IMR-90 (cell line): ENCODE results near the gene TMED6. TPM values are rescaled to one million over a fixed set of nuclear protein-coding genes. Genes with fewer than 3 reads are reported as not detected.

Experiments
- ATAC-seq: fragments of 200-7000 bp; cut with Tn5 transposase; 2 replicates; pipeline ENCODE4 v1.9.1; 2020; ENCODE audit warnings: low read depth, mild to moderate bottlenecking, moderate library complexity
- BruUV-seq: library from RNA; stranded (reverse); fragments of 400-500 nt; replicated peaks from 2 replicates; lab custom pipeline; 2021; lab: Mats Ljungman, UMichigan
- CTCF ChIA-PET: fragments of 300-600 bp; formaldehyde crosslinking; extraction: SDS; loops from one replicate; lab custom pipeline; 2021; ENCODE audit warnings: antibody characterized with exemption; lab: Yijun Ruan, JAX
- POLR2A ChIA-PET: fragments of 300-600 bp; sonication (Branson Sonifier 250); formaldehyde crosslinking; loops from one replicate; lab custom pipeline; 2022; ENCODE audit warnings: antibody characterized with exemption; ENCODE audit not compliant: unreplicated experiment; lab: Charles Lee
- DNase-seq: peaks from one replicate; pipeline ENCODE4 v3.0.0; 2013
- H2AFZ ChIP-seq: replicated peaks from 2 replicates; pipeline ENCODE3; 2013; ENCODE audit warnings: low read length, mild to moderate bottlenecking; ENCODE audit not compliant: poor library complexity
- H2AK5ac ChIP-seq: 2 replicates; pipeline ENCODE4 v1.6.1; 2013; ENCODE audit warnings: low read depth, low read length, inconsistent platforms
- H2AK9ac ChIP-seq: replicated peaks from 2 replicates; pipeline ENCODE3; 2013; ENCODE audit warnings: mild to moderate bottlenecking, low read depth, low read length, moderate library complexity; ENCODE audit not compliant: poor library complexity
- H2BK120ac ChIP-seq: 2 replicates; pipeline ENCODE4 v1.6.1; 2013; ENCODE audit warnings: low read depth, low read length, inconsistent platforms
- H2BK15ac ChIP-seq: 3 replicates; pipeline ENCODE4 v1.6.1; 2013; ENCODE audit warnings: low read depth, low read length, inconsistent platforms
- H2BK20ac ChIP-seq: 2 replicates; pipeline ENCODE4 v1.6.1; 2013; ENCODE audit warnings: low read depth, mild to moderate bottlenecking, inconsistent platforms, low read length, moderate library complexity
- H2BK5ac ChIP-seq: 2 replicates; pipeline ENCODE4 v1.6.1; 2013; ENCODE audit warnings: mild to moderate bottlenecking, low read depth, low read length, inconsistent platforms; ENCODE audit not compliant: poor library complexity, severe bottlenecking
- H3K14ac ChIP-seq: replicated peaks from 2 replicates; pipeline ENCODE4 v1.6.1; 2013; ENCODE audit warnings: low read depth, low read length, inconsistent platforms
- H3K18ac ChIP-seq: 2 replicates; pipeline ENCODE4 v1.6.1; 2013; ENCODE audit warnings: low read depth, low read length, control low read depth
- H3K23ac ChIP-seq: 2 replicates; pipeline ENCODE4 v1.6.1; 2013; ENCODE audit warnings: low read depth, low read length, inconsistent platforms
- H3K27ac ChIP-seq: 2 replicates; pipeline ENCODE4 v1.5.1; 2013; ENCODE audit warnings: mild to moderate bottlenecking, control low read depth, low read length; ENCODE audit not compliant: insufficient read depth
- H3K27me3 ChIP-seq: 2 replicates; pipeline ENCODE4 v1.6.1; 2013; ENCODE audit warnings: low read length; ENCODE audit not compliant: control insufficient read depth, insufficient read depth
- H3K36me3 ChIP-seq: 2 replicates; pipeline ENCODE4 v1.6.1; 2013; ENCODE audit warnings: low read length, mixed read lengths; ENCODE audit not compliant: control insufficient read depth, insufficient read depth
- H3K4ac ChIP-seq: 2 replicates; pipeline ENCODE4 v1.6.1; 2013; ENCODE audit warnings: low read depth, low read length, inconsistent platforms
- H3K4me1 ChIP-seq: 2 replicates; pipeline ENCODE4 v1.6.1; 2013; ENCODE audit warnings: low read length, mixed read lengths; ENCODE audit not compliant: control insufficient read depth, insufficient read depth
- H3K4me2 ChIP-seq: 2 replicates; pipeline ENCODE4 v1.6.1; 2013; ENCODE audit warnings: low read depth, mild to moderate bottlenecking, control low read depth, low read length, moderate library complexity
- H3K4me3 ChIP-seq: 2 replicates; pipeline ENCODE4 v1.5.1; 2013; ENCODE audit warnings: low read depth, mild to moderate bottlenecking, control low read depth, low read length, moderate library complexity; ENCODE audit not compliant: insufficient read depth
- H3K56ac ChIP-seq: 2 replicates; pipeline ENCODE4 v1.6.1; 2013; ENCODE audit warnings: low read length, inconsistent platforms; ENCODE audit not compliant: insufficient read depth; ENCODE audit errors: extremely low read depth
- H3K79me1 ChIP-seq, 2 experiments: 2 replicates each; pipeline ENCODE4 v1.6.1; 2013; ENCODE audit warnings: low read length in 2 of 2, inconsistent platforms in 1 of 2, low read depth in 1 of 2
- H3K9ac ChIP-seq: 2 replicates; pipeline ENCODE4 v1.6.1; 2013; ENCODE audit warnings: low read depth, low read length, control low read depth
- H3K9me1 ChIP-seq: 2 replicates; pipeline ENCODE4 v1.6.1; 2013; ENCODE audit warnings: low read length, inconsistent platforms; ENCODE audit not compliant: insufficient read depth
- H3K9me3 ChIP-seq: 2 replicates; pipeline ENCODE4 v1.6.1; 2013; ENCODE audit warnings: low read length; ENCODE audit not compliant: control insufficient read depth, insufficient read depth
- H4K20me1 ChIP-seq: 2 replicates; pipeline ENCODE4 v1.6.1; 2013; ENCODE audit warnings: low read length, inconsistent platforms; ENCODE audit not compliant: insufficient read depth
- H4K5ac ChIP-seq: 2 replicates; pipeline ENCODE4 v1.6.1; 2013; ENCODE audit warnings: mild to moderate bottlenecking, low read depth, low read length, control low read depth
- H4K8ac ChIP-seq, 2 experiments: 2 replicates each; pipeline ENCODE4 v1.6.1; 2013; ENCODE audit warnings: low read depth in 2 of 2, low read length in 2 of 2, control low read depth in 1 of 2, inconsistent platforms in 1 of 2
- H4K91ac ChIP-seq: 2 replicates; pipeline ENCODE4 v1.6.1; 2013; ENCODE audit warnings: low read depth, low read length, inconsistent platforms; ENCODE audit not compliant: insufficient read depth
- BHLHE40 ChIP-seq: fragments of 150-350 bp; IDR thresholded peaks from 2 replicates; pipeline ENCODE4 v1.6.1; 2016; ENCODE audit warnings: mild to moderate bottlenecking, low read depth, low read length
- CEBPB ChIP-seq: IDR thresholded peaks from 2 replicates; pipeline ENCODE4 v1.6.1; 2012; ENCODE audit warnings: low read depth, low read length, improper control_type of control experiment
- CHD1 ChIP-seq: IDR thresholded peaks from 2 replicates; pipeline ENCODE4 v1.6.1; 2012; ENCODE audit warnings: low read depth, low read length, improper control_type of control experiment
- CTCF ChIP-seq: conservative IDR thresholded peaks from 2 replicates; pipeline ENCODE4 v1.5.1; 2012; ENCODE audit warnings: mild to moderate bottlenecking, low read depth, low read length, improper control_type of control experiment
- ELK1 ChIP-seq: fragments of 150-350 bp; IDR thresholded peaks from 2 replicates; pipeline ENCODE4 v1.6.1; 2016; ENCODE audit warnings: low read depth, mild to moderate bottlenecking, low read length, moderate library complexity, borderline replicate concordance
- FOS ChIP-seq: fragments of 150-350 bp; IDR thresholded peaks from 2 replicates; pipeline ENCODE4 v1.6.1; 2016; ENCODE audit warnings: low read depth, low read length
- MAFK ChIP-seq: IDR thresholded peaks from 2 replicates; pipeline ENCODE4 v1.6.1; 2012; ENCODE audit warnings: low read depth, low read length, improper control_type of control experiment
- MAZ ChIP-seq: IDR thresholded peaks from 2 replicates; pipeline ENCODE4 v1.6.1; 2012; ENCODE audit warnings: low read depth, mild to moderate bottlenecking, low read length, improper control_type of control experiment, moderate library complexity, borderline replicate concordance
- MXI1 ChIP-seq: IDR thresholded peaks from 2 replicates; pipeline ENCODE4 v1.6.1; 2012; ENCODE audit warnings: low read depth, mild to moderate bottlenecking, low read length, moderate library complexity, borderline replicate concordance
- NFE2L2 ChIP-seq: fragments of 150-350 bp; IDR thresholded peaks from 2 replicates; pipeline ENCODE4 v1.6.1; 2016; ENCODE audit warnings: low read depth, mild to moderate bottlenecking, low read length
- POLR2A ChIP-seq: IDR thresholded peaks from 2 replicates; pipeline ENCODE4 v1.6.1; 2012; ENCODE audit warnings: mild to moderate bottlenecking, low read depth, low read length
- RAD21 ChIP-seq: IDR thresholded peaks from 2 replicates; pipeline ENCODE4 v1.6.1; 2012; ENCODE audit warnings: low read length, improper control_type of control experiment
- RCOR1 ChIP-seq: IDR thresholded peaks from 2 replicates; pipeline ENCODE4 v1.6.1; 2012; ENCODE audit warnings: mild to moderate bottlenecking, low read length, improper control_type of control experiment; ENCODE audit not compliant: insufficient replicate concordance
- RFX5 ChIP-seq: IDR thresholded peaks from 2 replicates; pipeline ENCODE4 v1.8.0; 2012; ENCODE audit warnings: low read depth, mild to moderate bottlenecking, low read length, moderate library complexity
- SMC3 ChIP-seq: fragments of 150-350 bp; IDR thresholded peaks from 2 replicates; pipeline ENCODE4 v1.6.1; 2016; ENCODE audit warnings: low read depth, mild to moderate bottlenecking, antibody characterized with exemption, low read length, moderate library complexity
- USF2 ChIP-seq: fragments of 150-350 bp; IDR thresholded peaks from 2 replicates; pipeline ENCODE4 v1.6.1; 2017; ENCODE audit warnings: mild to moderate bottlenecking, antibody characterized with exemption, low read length, low read depth
- WGBS, 2 experiments: methylation state at CpG; one replicate each; pipeline versions ENCODE4 v1.1.5 to v1.1.7; 2013; ENCODE audit warnings: missing lambda C conversion rate in 2 of 2; ENCODE audit not compliant: insufficient read length in 1 of 2; ENCODE audit errors: extremely low coverage in 2 of 2; 5-methylcytosine and 5-hydroxymethylcytosine counted together
- dilution Hi-C: fragments of 300-500 bp; cut with HindIII; formaldehyde crosslinking; loops from one replicate; pipeline ENCODE4 v1.14.3; 2018; ENCODE audit warnings: low sequenced_read_pairs; ENCODE audit not compliant: unreplicated experiment
- in situ Hi-C: fragments of 300-500 bp; cut with MboI; formaldehyde crosslinking; loops from 3 replicates; pipeline ENCODE4 v1.14.3; 2019; ENCODE audit warnings: low sequenced_read_pairs, inconsistent platforms, mixed read lengths
- intact Hi-C: fragments of 100-400 bp; cut with micrococcal nuclease; formaldehyde crosslinking; loops from 2 replicates; pipeline ENCODE4 v1.10.0; 2022
- polyA plus RNA-seq, 3 experiments: library from polyadenylated mRNA; depleted of rRNA; stranded (reverse); fragments of >200 nt; gene quantifications; 2 replicates each; pipeline ENCODE4 v1.2.3, GENCODE V29; 2012; ENCODE audit warnings: low replicate concordance in 1 of 3
- total RNA-seq: library from RNA; depleted of rRNA; stranded (reverse); fragments of >200 nt; gene quantifications from 2 replicates; pipeline ENCODE4 v1.2.3, GENCODE V29; 2012

Gene TMED6
- total and polyA plus RNA-seq, 2 of the 4 experiments (the other 2 are of a cell fraction), result 0.10 TPM; not detected in 1

- in situ Hi-C loops, result no loop called here
- no peak for DNase-seq
Observed at GRCh38 chr16:69318911-69319289, 32.7 kb downstream of the TMED6 start.

More at GRCh38 chr16:69318911-69319289, 32.7 kb downstream of the TMED6 start:
- H2BK15ac ChIP-seq, result no peak overlapping the region
- TF ChIP-seq CHD1, result no peak
- TF ChIP-seq SMC3, result no peak
- TF ChIP-seq CTCF, result no peak
- no peak for TF ChIP-seq ELK1
- TF ChIP-seq RFX5, result no peak
- no peak for TF ChIP-seq MAFK
- no peak for TF ChIP-seq MAZ
- TF ChIP-seq POLR2A, result no peak
- no peak for TF ChIP-seq USF2
- no peak for TF ChIP-seq MXI1
- TF ChIP-seq RCOR1, result no peak
- TF ChIP-seq BHLHE40, result no peak
- no peak for TF ChIP-seq FOS
- no peak for TF ChIP-seq NFE2L2
- no peak for TF ChIP-seq RAD21
- TF ChIP-seq CEBPB, result no peak
- no peak overlapping the region for H4K8ac ChIP-seq
- H2AK9ac ChIP-seq, result peak overlapping the region; percentile 19
- H4K20me1 ChIP-seq, result peaks cover 43% of the 10 kb centered on the region
- no peak overlapping the region for H4K5ac ChIP-seq
- no peak overlapping the region for H3K23ac ChIP-seq
- peaks cover 38 to 84% of the 10 kb centered on the region in 2 experiments for H3K79me1 ChIP-seq
- H2BK5ac ChIP-seq, result no peak overlapping the region
- no peak overlapping the region for H3K56ac ChIP-seq
- peaks cover 3% of the 10 kb centered on the region; the same call in 1 of the 2 replicates for H3K9me1 ChIP-seq
- no TSS peak for BruUV-seq
- no peak overlapping the region for H3K4me3 ChIP-seq
- dilution Hi-C loops (no loop called here), intact Hi-C loops (no loop called here)
- ChIA-PET CTCF (no interaction called here), POLR2A (no interaction called here)
- no peak overlapping the region for H4K91ac ChIP-seq
- H2AK5ac ChIP-seq, result no peak overlapping the region
- no peaks in the 10 kb centered on the region for H3K4me1 ChIP-seq
- no peak overlapping the region for H2BK120ac ChIP-seq
- H3K27me3 ChIP-seq, result no peaks in the 10 kb centered on the region
- H3K9ac ChIP-seq, result no peak overlapping the region
- H3K4me2 ChIP-seq, result no peak overlapping the region
- H2BK20ac ChIP-seq, result no peak overlapping the region
- H3K36me3 ChIP-seq, result peaks cover 82% of the 10 kb centered on the region
- no peak overlapping the region for H3K18ac ChIP-seq
- H3K4ac ChIP-seq, result no peak overlapping the region
- WGBS, 2 experiments, result 92% methylated on average over 4 of the region's 10 CpGs; no CpG with 5 or more reads in 1 of the 2 experiments
- H3K27ac ChIP-seq, result no peak overlapping the region
- no peak for ATAC-seq
- H2AFZ ChIP-seq, result no peak overlapping the region
- no peaks in the 10 kb centered on the region for H3K9me3 ChIP-seq
- H3K14ac ChIP-seq, result no peak overlapping the region
